ENCODE results near the gene IL1F10. TPM values are rescaled to one million over a fixed set of nuclear protein-coding genes. Genes with fewer than 3 reads are reported as not detected.
"Not testable (repeated sequence)": the region's sequence is repeated elsewhere in the genome, so short reads cannot be mapped to it uniquely, and the experiment has no call there.

Gene IL1F10
- total and polyA plus RNA-seq, 7 donors: not detected

DNA sequence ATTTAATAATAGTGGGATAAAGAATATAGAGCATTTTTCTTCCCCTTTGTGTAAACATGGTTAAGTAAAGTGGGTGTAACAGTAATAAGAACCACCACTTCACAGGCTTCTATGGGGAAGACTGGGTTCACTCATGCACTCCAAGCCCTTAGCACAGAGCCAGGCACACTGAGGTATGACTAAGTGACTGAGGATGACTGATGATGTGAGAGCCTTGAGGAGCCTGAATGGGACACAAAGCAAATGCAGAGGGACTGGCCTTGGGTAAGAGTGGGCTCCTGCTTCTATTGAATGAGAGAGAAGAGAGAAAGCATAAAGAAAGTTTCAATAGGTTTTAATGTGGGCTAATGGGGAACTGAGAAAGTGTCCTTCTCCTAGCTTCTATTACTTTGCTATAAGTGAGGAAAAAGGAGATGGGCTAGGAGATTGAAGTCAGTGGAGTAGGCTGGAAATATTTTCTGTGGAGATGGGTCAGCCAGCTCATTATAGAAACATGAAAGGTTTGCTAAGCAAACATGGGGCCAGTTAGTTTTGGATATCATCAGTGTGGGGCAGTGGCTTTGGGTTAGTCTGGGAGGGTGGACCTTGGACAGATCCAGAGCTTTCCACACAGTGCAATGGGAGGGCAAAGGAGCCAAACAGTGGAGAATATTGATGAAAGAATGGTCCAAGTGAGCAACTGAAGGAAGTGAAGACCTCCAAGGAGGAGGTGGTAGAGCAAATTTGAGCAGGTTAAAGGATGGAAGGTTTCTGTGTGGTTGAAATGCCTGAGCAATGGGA is 20.6 kb downstream of the IL1F10 start:
- Histone ChIP-seq H3K36me3 (no peaks in the 10 kb centered on the region), H3K4me1 (no peaks in the 10 kb centered on the region), H3K4me3 (no peak overlapping the region), H3K9me3 (no peaks in the 10 kb centered on the region), H3K27ac (no peak overlapping the region), H3K27me3 (no peaks in the 10 kb centered on the region)
- TF ChIP-seq POLR2AphosphoS5 (IDR thresholded peaks at IDR 0.05) (no peak), EP300 (IDR thresholded peaks at IDR 0.05) (no peak), POLR2A (IDR thresholded peaks at IDR 0.05) (no peak)
- TF ChIP-seq, protein P1, sequence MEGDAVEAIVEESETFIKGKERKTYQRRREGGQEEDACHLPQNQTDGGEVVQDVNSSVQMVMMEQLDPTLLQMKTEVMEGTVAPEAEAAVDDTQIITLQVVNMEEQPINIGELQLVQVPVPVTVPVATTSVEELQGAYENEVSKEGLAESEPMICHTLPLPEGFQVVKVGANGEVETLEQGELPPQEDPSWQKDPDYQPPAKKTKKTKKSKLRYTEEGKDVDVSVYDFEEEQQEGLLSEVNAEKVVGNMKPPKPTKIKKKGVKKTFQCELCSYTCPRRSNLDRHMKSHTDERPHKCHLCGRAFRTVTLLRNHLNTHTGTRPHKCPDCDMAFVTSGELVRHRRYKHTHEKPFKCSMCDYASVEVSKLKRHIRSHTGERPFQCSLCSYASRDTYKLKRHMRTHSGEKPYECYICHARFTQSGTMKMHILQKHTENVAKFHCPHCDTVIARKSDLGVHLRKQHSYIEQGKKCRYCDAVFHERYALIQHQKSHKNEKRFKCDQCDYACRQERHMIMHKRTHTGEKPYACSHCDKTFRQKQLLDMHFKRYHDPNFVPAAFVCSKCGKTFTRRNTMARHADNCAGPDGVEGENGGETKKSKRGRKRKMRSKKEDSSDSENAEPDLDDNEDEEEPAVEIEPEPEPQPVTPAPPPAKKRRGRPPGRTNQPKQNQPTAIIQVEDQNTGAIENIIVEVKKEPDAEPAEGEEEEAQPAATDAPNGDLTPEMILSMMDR (IDR thresholded peaks at IDR 0.05): no peak
- intact Hi-C loops (cut with DNase I): no loop called here
- DNase-seq: no peak

DNA sequence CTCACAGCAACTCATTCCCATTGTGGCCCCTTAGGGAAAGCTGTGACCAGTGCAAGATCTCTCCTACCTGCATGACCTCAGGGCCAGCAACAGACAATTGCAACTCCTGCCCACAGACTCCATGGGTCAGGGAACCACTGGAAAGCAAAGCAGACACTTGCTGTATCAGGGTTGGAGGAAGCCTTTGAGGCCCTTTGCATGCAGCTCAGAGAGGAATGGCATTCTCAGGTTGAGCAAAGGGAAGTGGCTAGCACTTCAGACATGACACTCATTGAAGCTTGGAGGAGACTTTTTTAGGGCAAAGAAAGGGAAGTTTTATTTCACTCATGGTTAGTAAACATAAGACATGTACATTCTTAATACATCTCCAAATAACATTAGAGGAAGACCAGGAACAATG is 22.1 kb downstream of the IL1F10 start:
- Histone ChIP-seq H3K36me3 (no peaks in the 10 kb centered on the region), H3K9me3 (no peaks in the 10 kb centered on the region), H3K4me3 (no peak overlapping the region), H3K27me3 (no peaks in the 10 kb centered on the region), H3K27ac (no peak overlapping the region), H3K4me1 (no peaks in the 10 kb centered on the region)
- DNase-seq: no peak
- no peak for TF ChIP-seq POLR2AphosphoS5 (IDR thresholded peaks at IDR 0.05)
- intact Hi-C loops (cut with DNase I): no loop called here

DNA sequence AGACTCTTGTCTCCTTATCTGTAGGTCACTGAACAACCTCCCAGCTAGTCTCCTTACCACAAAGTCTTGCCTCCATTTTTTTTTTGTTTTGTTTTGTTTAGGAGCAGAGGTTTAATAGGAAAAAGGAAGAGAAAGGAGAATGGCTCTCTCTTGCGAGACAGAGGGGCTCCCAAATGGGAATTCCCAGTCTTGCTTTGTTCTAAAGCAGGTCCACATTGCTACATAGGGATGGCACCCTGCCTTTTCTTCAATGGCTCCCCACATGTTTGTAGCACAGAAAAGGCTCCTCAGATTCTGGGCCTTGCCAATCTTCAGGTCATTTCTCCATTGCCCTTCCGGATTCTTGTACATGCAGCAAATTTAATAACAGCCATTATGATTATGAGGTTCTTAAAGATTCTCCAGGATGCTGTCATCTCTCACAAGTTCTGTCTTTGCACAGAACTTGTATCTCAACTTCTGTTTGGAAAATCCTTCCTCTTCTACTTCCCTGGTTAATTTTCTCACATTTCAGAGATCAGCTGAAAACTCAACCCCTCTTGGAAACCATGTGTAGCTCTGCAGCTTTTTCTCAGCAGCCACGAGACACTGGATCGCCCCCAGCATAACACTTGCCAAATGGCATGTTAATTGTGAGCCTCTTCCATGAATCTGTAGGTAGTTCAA is 23.6 kb downstream of the IL1F10 start:
- no peak for TF ChIP-seq POLR2A (IDR thresholded peaks at IDR 0.05)
- TF ChIP-seq, protein P1 (IDR thresholded peaks at IDR 0.05): no peak
- no peak for TF ChIP-seq POLR2AphosphoS5 (IDR thresholded peaks at IDR 0.05)
- no peak for TF ChIP-seq EP300 (IDR thresholded peaks at IDR 0.05)
- DNase-seq: no peak
- H3K9me3 ChIP-seq: no peaks in the 10 kb centered on the region
- no peak overlapping the region for H3K27ac ChIP-seq
- 79% methylated on average over 4 of the region's 4 CpGs for WGBS, 2 donors
- no peaks in the 10 kb centered on the region for H3K36me3 ChIP-seq
- intact Hi-C loops (cut with DNase I): no loop called here
- H3K4me1 ChIP-seq: no peaks in the 10 kb centered on the region
- no peak overlapping the region for H3K4me3 ChIP-seq
- H3K27me3 ChIP-seq: no peaks in the 10 kb centered on the region

DNA sequence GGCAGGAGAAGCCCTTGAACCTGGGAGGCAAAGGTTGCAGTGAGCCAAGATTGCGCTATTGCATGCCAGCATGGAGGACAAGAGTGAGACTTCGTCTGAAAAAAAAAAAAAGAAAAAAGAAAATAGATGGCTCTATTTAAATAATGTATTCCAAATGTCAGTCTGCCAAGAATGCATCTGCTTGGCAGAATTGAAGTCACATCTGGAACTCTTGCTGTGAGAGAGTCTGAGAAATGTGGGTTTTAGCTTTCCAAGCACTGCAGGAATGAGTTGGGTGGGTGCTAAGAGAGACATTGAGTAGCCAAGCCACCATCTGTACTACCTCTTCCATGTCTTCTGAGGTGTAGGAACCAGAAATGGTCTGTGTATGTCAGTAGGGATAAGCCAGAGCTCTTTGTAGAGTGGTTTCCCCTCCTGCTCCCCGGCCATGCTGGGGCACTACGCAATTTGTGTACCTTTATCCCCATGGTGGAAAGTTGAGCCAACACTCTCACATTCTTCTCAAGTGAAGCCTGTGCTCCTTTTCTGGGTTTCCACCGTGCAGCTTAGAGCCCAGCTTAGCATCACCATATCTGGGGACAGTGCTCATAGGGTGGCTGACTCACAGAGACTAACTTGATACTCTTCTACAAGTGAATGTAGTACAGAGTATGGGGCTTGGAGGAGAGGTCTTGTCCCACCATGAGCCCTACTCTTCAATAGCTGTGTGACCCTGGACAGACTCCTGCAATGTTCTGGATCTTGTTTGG is 25.3 kb downstream of the IL1F10 start:
- TF ChIP-seq EP300 (IDR thresholded peaks at IDR 0.05): no peak
- no peak for TF ChIP-seq POLR2A (IDR thresholded peaks at IDR 0.05)
- TF ChIP-seq, protein P1 (IDR thresholded peaks at IDR 0.05): no peak
- TF ChIP-seq POLR2AphosphoS5 (IDR thresholded peaks at IDR 0.05): no peak
- DNase-seq: no peak
- no peaks in the 10 kb centered on the region for H3K36me3 ChIP-seq
- intact Hi-C loops (cut with DNase I): no loop called here
- H3K4me3 ChIP-seq: no peak overlapping the region
- H3K27ac ChIP-seq: no peak overlapping the region
- H3K9me3 ChIP-seq: no peaks in the 10 kb centered on the region
- 87 to 90% methylated on average over 5 of the region's 5 CpGs for WGBS, 2 donors
- H3K27me3 ChIP-seq: no peaks in the 10 kb centered on the region
- H3K4me1 ChIP-seq: no peaks in the 10 kb centered on the region

DNA sequence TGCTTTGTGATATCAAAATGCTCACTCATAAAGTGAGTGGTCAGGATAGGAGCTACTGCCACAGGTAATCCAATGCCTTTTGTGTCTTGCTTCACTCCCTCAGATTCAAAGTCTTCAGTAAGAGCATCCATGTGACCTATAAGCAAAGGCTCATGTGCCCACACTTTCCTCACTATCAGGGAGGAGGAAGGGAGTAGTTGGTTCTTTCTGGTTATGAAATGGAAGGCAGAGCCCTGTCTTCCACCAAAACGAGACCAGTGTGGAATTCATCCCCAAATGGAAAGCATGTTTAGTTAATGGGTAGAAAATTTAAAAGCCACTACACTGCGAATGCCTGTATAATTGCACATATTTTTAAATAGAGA is 25.8 kb downstream of the IL1F10 start:
- H3K27me3 ChIP-seq: no peaks in the 10 kb centered on the region
- 51 to 57% methylated on average over 2 of the region's 2 CpGs for WGBS, 2 donors
- H3K9me3 ChIP-seq: no peaks in the 10 kb centered on the region
- TF ChIP-seq EP300 (IDR thresholded peaks at IDR 0.05) (no peak), POLR2AphosphoS5 (IDR thresholded peaks at IDR 0.05) (no peak), POLR2A (IDR thresholded peaks at IDR 0.05) (no peak)
- TF ChIP-seq, protein P1 (IDR thresholded peaks at IDR 0.05): no peak
- intact Hi-C loops (cut with DNase I): no loop called here
- no peak overlapping the region for H3K4me3 ChIP-seq
- no peak overlapping the region for H3K27ac ChIP-seq
- no peaks in the 10 kb centered on the region for H3K36me3 ChIP-seq
- no peaks in the 10 kb centered on the region for H3K4me1 ChIP-seq
- DNase-seq: no peak

DNA sequence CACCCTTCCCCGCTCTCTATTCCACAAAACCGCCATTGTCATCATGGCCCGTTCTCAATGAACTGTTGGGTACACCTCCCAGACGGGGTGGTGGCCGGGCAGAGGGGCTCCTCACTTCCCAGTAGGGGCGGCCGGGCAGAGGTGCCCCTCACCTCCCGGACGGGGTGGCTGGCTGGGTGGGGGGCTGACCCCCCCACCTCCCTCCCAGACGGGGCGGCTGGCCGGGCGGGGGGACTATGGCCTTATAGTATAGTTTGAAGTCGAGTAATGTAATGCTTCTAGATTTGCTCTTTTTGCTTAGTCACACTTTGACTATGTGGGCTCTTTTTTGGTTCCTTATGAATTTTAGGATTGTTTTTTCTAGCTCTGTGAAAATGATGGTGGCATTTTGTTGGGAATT is 28.5 kb downstream of the IL1F10 start:
- DNase-seq; H3K9me3 ChIP-seq; H3K27ac ChIP-seq; intact Hi-C loops (cut with DNase I); H3K4me1 ChIP-seq; H3K36me3 ChIP-seq; H3K4me3 ChIP-seq; H3K27me3 ChIP-seq: not testable (repeated sequence)
- 95 to 96% methylated on average over 14 of the region's 14 CpGs for WGBS, 2 donors

DNA sequence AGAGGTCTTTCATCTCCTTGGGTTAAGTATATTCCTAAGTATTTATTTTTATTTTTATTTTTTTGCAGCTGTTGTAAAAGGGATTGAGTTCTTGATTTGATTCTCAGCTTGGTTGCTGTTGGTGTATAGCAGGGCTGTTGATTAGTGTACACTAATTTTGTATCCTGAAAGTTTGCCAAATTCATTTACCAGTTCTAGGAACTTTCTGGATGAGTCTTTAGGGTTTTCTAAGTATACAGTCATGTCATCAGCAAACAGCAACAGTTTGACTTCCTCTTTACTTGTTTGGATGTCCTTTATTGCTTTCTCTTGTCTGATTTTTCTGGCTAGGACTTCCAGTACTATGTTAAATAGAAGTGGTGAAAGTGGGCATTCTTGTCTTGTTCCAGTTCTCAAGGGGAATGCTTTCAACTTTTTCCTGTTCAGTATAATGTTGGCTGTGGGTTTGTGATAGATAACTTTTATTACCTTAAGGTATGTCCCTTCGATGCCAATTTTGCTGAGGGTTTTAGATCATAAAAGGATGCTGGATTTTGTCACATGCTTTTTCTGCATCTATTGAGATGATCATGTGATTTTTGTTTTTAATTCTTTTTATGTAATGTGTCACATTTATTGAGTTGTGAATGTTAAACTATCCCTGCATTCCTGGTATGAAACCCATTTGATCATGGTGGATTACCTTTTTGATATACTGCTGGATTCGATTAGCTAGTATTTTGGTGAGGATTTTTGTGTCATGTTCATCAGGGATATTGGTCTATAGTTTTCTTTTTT is 29.3 kb downstream of the IL1F10 start:
- H3K4me1 ChIP-seq; H3K36me3 ChIP-seq; H3K9me3 ChIP-seq; H3K27me3 ChIP-seq; DNase-seq; H3K4me3 ChIP-seq; intact Hi-C loops (cut with DNase I); H3K27ac ChIP-seq: not testable (repeated sequence)
- 89 to 91% methylated on average over 2 of the region's 2 CpGs for WGBS, 2 donors
